Measurements from ENCODE around the gene FERMT1. TPM values are rescaled to one million over a fixed set of nuclear protein-coding genes. Genes with fewer than 3 reads are reported as not detected.

Gene FERMT1
- polyA plus RNA-seq, 1 donor (not counting 4 experiments of a cell fraction or from before 2014, with no cell fraction given) = 134 TPM

DNA sequence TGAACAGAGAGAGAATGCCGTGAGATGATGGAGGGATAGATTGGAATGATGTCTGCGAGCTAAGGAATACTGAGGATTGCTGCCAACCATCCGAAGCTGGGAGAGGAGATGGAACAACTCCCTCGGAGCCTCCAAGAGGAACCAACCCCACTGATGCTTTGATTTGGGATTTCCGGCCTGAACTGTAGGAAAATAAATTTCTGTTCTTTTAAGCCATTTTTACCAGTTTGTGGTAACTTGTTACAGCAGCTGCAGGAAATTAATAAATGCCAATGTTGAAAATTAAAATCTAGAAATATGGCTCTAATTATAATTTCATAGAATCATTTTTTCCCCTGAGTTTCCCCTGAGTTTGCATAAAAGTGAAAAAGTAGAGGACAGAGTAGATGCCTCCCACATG lies 83.1 kb downstream of the FERMT1 start:
- Histone ChIP-seq H3K4me1 (ENCODE audit: control insufficient read depth, extremely low read depth, insufficient read depth, low read length) (no peaks in the 10 kb centered on the region), H3K36me3 (ENCODE audit: control insufficient read depth in 2 of 2, extremely low read depth in 1 of 2, insufficient read depth in 2 of 2, low read length in 2 of 2) (peaks cover 13 to 19% of the 10 kb centered on the region in 2 experiments), H3K9me3 (ENCODE audit: control insufficient read depth, low read depth, low read length) (no peaks in the 10 kb centered on the region), H3K27me3 (ENCODE audit: control insufficient read depth, extremely low read depth, insufficient read depth, low read length) (no peaks in the 10 kb centered on the region), H3K27ac (ENCODE audit: control insufficient read depth, insufficient read depth, low read length) (no peak overlapping the region), H3K79me2 (ENCODE audit: control insufficient read depth, insufficient read depth, low read length) (no peaks in the 10 kb centered on the region), H3K9me1 (ENCODE audit: control insufficient read depth, extremely low read depth, insufficient read depth, low read length) (no peaks in the 10 kb centered on the region), H3K9ac (ENCODE audit: control insufficient read depth, extremely low read depth, insufficient read depth, low read length) (no peak overlapping the region), H4K20me1 (ENCODE audit: control insufficient read depth, extremely low read depth, insufficient read depth, low read length) (no peaks in the 10 kb centered on the region), H3K4me3 (ENCODE audit: control insufficient read depth in 2 of 3, extremely low read depth in 1 of 3, insufficient read depth in 2 of 3, low read depth in 1 of 3, low read length in 3 of 3) (no peak overlapping the region), H2AFZ (ENCODE audit: control insufficient read depth, low read length) (no peak overlapping the region), H3K4me2 (ENCODE audit: control insufficient read depth, extremely low read depth, insufficient read depth, low read depth, low read length) (no peak overlapping the region)
- TF ChIP-seq, protein P1, sequence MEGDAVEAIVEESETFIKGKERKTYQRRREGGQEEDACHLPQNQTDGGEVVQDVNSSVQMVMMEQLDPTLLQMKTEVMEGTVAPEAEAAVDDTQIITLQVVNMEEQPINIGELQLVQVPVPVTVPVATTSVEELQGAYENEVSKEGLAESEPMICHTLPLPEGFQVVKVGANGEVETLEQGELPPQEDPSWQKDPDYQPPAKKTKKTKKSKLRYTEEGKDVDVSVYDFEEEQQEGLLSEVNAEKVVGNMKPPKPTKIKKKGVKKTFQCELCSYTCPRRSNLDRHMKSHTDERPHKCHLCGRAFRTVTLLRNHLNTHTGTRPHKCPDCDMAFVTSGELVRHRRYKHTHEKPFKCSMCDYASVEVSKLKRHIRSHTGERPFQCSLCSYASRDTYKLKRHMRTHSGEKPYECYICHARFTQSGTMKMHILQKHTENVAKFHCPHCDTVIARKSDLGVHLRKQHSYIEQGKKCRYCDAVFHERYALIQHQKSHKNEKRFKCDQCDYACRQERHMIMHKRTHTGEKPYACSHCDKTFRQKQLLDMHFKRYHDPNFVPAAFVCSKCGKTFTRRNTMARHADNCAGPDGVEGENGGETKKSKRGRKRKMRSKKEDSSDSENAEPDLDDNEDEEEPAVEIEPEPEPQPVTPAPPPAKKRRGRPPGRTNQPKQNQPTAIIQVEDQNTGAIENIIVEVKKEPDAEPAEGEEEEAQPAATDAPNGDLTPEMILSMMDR (optimal IDR thresholded peaks at IDR 0.05 in 1 of 3, IDR thresholded peaks at IDR 0.05 in 1 of 3, conservative IDR thresholded peaks at IDR 0.05 in 1 of 3; ENCODE audit: extremely low read depth in 1 of 3, insufficient read depth in 2 of 3, low read length in 3 of 3) = no peak
- TF ChIP-seq EZH2 (IDR thresholded peaks at IDR 0.05; ENCODE audit: low read length) = no peak
- FAIRE-seq (no peak), DNase-seq (ENCODE audit: low read depth, low spot score) (no peak)
- dilution Hi-C loops (cut with MboI; ENCODE audit: extremely low pct_ligation_motif_present, low sequenced_read_pairs) = no loop called here

DNA sequence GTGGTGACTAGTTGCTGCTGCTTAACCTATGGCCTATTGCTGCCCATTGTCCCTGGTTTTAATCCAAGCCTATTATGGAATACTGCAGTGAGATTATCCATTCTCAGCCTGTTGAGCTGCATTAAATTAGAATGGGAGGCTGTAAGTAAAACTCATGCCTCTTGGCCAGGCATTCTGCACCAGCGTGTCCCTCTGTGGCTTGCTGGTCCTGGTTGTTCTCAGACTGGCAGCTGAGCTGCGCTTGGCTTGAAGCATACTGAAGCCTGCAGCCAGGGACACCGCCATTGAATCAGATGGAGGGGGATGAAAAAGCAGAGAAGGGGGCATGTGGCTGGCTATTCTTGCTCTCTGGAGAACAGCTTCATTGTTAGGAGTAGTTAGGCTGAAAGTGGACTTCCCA lies 84.6 kb downstream of the FERMT1 start:
- H3K9me3 ChIP-seq (ENCODE audit: control insufficient read depth, low read depth, low read length) = no peaks in the 10 kb centered on the region
- no peak overlapping the region for H3K9ac ChIP-seq (ENCODE audit: control insufficient read depth, extremely low read depth, insufficient read depth, low read length)
- no peaks in the 10 kb centered on the region for H4K20me1 ChIP-seq (ENCODE audit: control insufficient read depth, extremely low read depth, insufficient read depth, low read length)
- dilution Hi-C loops (cut with MboI; ENCODE audit: extremely low pct_ligation_motif_present, low sequenced_read_pairs) = no loop called here
- no peaks in the 10 kb centered on the region for H3K79me2 ChIP-seq (ENCODE audit: control insufficient read depth, insufficient read depth, low read length)
- no peak for DNase-seq (ENCODE audit: low read depth, low spot score)
- H3K4me1 ChIP-seq (ENCODE audit: control insufficient read depth, extremely low read depth, insufficient read depth, low read length) = no peaks in the 10 kb centered on the region
- TF ChIP-seq, protein P1 (optimal IDR thresholded peaks at IDR 0.05 in 1 of 3, IDR thresholded peaks at IDR 0.05 in 1 of 3, conservative IDR thresholded peaks at IDR 0.05 in 1 of 3; ENCODE audit: extremely low read depth in 1 of 3, insufficient read depth in 2 of 3, low read length in 3 of 3) = no peak
- no peak for TF ChIP-seq EZH2 (IDR thresholded peaks at IDR 0.05; ENCODE audit: low read length)
- H3K9me1 ChIP-seq (ENCODE audit: control insufficient read depth, extremely low read depth, insufficient read depth, low read length) = no peaks in the 10 kb centered on the region
- FAIRE-seq = no peak
- no peak overlapping the region for H2AFZ ChIP-seq (ENCODE audit: control insufficient read depth, low read length)
- H3K27me3 ChIP-seq (ENCODE audit: control insufficient read depth, extremely low read depth, insufficient read depth, low read length) = no peaks in the 10 kb centered on the region
- H3K4me2 ChIP-seq (ENCODE audit: control insufficient read depth, extremely low read depth, insufficient read depth, low read depth, low read length) = no peak overlapping the region
- peaks cover 19 to 33% of the 10 kb centered on the region in 2 experiments for H3K36me3 ChIP-seq (ENCODE audit: control insufficient read depth in 2 of 2, extremely low read depth in 1 of 2, insufficient read depth in 2 of 2, low read length in 2 of 2)
- H3K27ac ChIP-seq (ENCODE audit: control insufficient read depth, insufficient read depth, low read length) = no peak overlapping the region
- H3K4me3 ChIP-seq (ENCODE audit: control insufficient read depth in 2 of 3, extremely low read depth in 1 of 3, insufficient read depth in 2 of 3, low read depth in 1 of 3, low read length in 3 of 3) = no peak overlapping the region

All from keratinocyte (primary cell).